ENCODE results near the gene HSF4. TPM values are rescaled to one million over a fixed set of nuclear protein-coding genes. Genes with fewer than 3 reads are reported as not detected.

Gene HSF4, protein sequence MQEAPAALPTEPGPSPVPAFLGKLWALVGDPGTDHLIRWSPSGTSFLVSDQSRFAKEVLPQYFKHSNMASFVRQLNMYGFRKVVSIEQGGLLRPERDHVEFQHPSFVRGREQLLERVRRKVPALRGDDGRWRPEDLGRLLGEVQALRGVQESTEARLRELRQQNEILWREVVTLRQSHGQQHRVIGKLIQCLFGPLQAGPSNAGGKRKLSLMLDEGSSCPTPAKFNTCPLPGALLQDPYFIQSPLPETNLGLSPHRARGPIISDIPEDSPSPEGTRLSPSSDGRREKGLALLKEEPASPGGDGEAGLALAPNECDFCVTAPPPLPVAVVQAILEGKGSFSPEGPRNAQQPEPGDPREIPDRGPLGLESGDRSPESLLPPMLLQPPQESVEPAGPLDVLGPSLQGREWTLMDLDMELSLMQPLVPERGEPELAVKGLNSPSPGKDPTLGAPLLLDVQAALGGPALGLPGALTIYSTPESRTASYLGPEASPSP
- total RNA-seq (10 to 100 TPM; 22.3 to 66.3 (median 39.1) TPM), total RNA-seq (0.76 to 10.8 (median 5.3) reads per million in 29 experiments)
- total RNA-seq (2013): 12.4 TPM

DNA sequence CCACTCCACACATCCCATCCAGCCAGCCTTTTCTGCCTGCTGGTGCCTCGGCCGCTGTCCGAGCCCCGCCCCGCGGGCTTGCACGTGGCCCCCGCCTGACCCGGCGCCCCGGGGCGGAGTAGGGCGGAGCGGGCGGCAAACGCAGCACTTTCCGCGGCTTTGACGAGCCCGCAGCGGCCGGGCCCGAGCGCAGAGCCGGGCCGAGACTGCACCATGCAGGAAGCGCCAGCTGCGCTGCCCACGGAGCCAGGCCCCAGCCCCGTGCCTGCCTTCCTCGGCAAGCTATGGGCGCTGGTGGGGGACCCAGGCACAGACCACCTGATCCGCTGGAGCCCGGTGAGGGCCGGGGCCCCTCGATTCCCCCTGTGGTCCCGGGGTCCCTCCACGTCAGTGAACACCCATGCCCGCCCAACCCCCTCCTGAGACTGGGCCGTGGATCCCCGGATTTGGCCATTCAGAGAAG is at the start of gene HSF4:
Gene HSF4 (plus strand): TSS at position 147 of the 463 bp plus-strand sequence. CDS start 67 bp downstream, at position 214.
- peak within 1 kb of the TSS; percentile 41 to 87 (median 58) for H3K4me3 Mint-ChIP-seq
- H3K4me1 Mint-ChIP-seq: peaks cover 18 to 46% (median 31%) of the 10 kb centered on the region in 3 donors
- H3K36me3 ChIP-seq (ENCODE audit: control insufficient read depth in 2 of 2, extremely low read depth in 1 of 2, insufficient read depth in 1 of 2, low read length in 1 of 2): no peaks in the 10 kb centered on the region
- no peaks in the 10 kb centered on the region for H3K36me3 Mint-ChIP-seq
- WGBS (ENCODE audit: insufficient coverage): 2% methylated on average over 33 of the region's 41 CpGs
- DNase-seq (no peak), ATAC-seq (replicated peaks in 1 of 4) (no peak)
- ChIA-PET CTCF (no interaction called here), POLR2A (no interaction called here)
- H3K4me1 ChIP-seq (ENCODE audit: control insufficient read depth in 1 of 2, extremely low read depth in 1 of 2, insufficient read depth in 2 of 2, low read length in 2 of 2): peaks cover 16 to 68% of the 10 kb centered on the region in 2 experiments
- H3K9me3 Mint-ChIP-seq: no peaks in the 10 kb centered on the region
- peak within 1 kb of the TSS; percentile 20 to 62 for H3K4me3 ChIP-seq (ENCODE audit: control insufficient read depth in 1 of 2, extremely low read depth in 1 of 2, low read length in 1 of 2)
- H3K27ac ChIP-seq (ENCODE audit: low read length): no peak within 1 kb of the TSS
- peaks cover 34 to 59% of the 10 kb centered on the region in 2 donors for H3K27me3 Mint-ChIP-seq
- peaks cover 8 to 89% of the 10 kb centered on the region in 2 experiments for H3K27me3 ChIP-seq (replicated peaks in 1 of 2; ENCODE audit: control insufficient read depth in 2 of 2, extremely low read depth in 1 of 2, insufficient read depth in 2 of 2, low read length in 1 of 2)
- H3K27ac Mint-ChIP-seq: no peak within 1 kb of the TSS
- no peaks in the 10 kb centered on the region for H3K9me3 ChIP-seq

GRCh38 chr16:67114793-67115192 is 49.8 kb upstream of the HSF4 start:
- Mint-ChIP-seq H3K9me3 (no peaks in the 10 kb centered on the region), H3K36me3 (peaks cover 7% of the 10 kb centered on the region), H3K27me3 (no peaks in the 10 kb centered on the region), H3K4me1 (peaks cover 43 to 50% (median 48%) of the 10 kb centered on the region in 3 donors), H3K27ac (no peak overlapping the region), H3K4me3 (no peak overlapping the region)
- Histone ChIP-seq H3K4me1 (ENCODE audit: control insufficient read depth in 1 of 2, extremely low read depth in 1 of 2, insufficient read depth in 2 of 2, low read length in 2 of 2) (peaks cover 6 to 16% of the 10 kb centered on the region in 2 experiments), H3K27me3 (replicated peaks in 1 of 2; ENCODE audit: control insufficient read depth in 2 of 2, extremely low read depth in 1 of 2, insufficient read depth in 2 of 2, low read length in 1 of 2) (no peaks in the 10 kb centered on the region), H3K36me3 (ENCODE audit: control insufficient read depth in 2 of 2, extremely low read depth in 1 of 2, insufficient read depth in 1 of 2, low read length in 1 of 2) (peaks cover 3 to 6% of the 10 kb centered on the region in 2 donors), H3K27ac (ENCODE audit: low read length) (no peak overlapping the region), H3K4me3 (ENCODE audit: control insufficient read depth in 1 of 2, extremely low read depth in 1 of 2, low read length in 1 of 2) (no peak overlapping the region), H3K9me3 (no peaks in the 10 kb centered on the region)
- POLR2A ChIA-PET: no interaction called here
- ATAC-seq (replicated peaks in 1 of 4) (no peak), DNase-seq (no peak)
- CTCF ChIA-PET: no interaction called here
- 81% methylated on average over 2 of the region's 2 CpGs for WGBS (ENCODE audit: insufficient coverage)

- H3K4me3 Mint-ChIP-seq: no peak overlapping the region
- no peak for ATAC-seq (replicated peaks in 1 of 4)
- peaks cover 40 to 44% (median 42%) of the 10 kb centered on the region in 3 donors for H3K4me1 Mint-ChIP-seq
- WGBS (ENCODE audit: insufficient coverage): 97% methylated on average over 4 of the region's 7 CpGs
- no peak overlapping the region for H3K27ac ChIP-seq (ENCODE audit: low read length)
- peaks cover 9 to 10% of the 10 kb centered on the region in 2 donors for H3K36me3 ChIP-seq (ENCODE audit: control insufficient read depth in 2 of 2, extremely low read depth in 1 of 2, insufficient read depth in 1 of 2, low read length in 1 of 2)
- peak overlapping the region in 1 of 2 donors; percentile 31 for H3K27ac Mint-ChIP-seq
- no peaks in the 10 kb centered on the region for H3K27me3 ChIP-seq (replicated peaks in 1 of 2; ENCODE audit: control insufficient read depth in 2 of 2, extremely low read depth in 1 of 2, insufficient read depth in 2 of 2, low read length in 1 of 2)
- no peak overlapping the region for H3K4me3 ChIP-seq (ENCODE audit: control insufficient read depth in 1 of 2, extremely low read depth in 1 of 2, low read length in 1 of 2)
- CTCF ChIA-PET: interaction anchor here in 1 of 2 donors (1.4 kb wide), 1 partner anchor 40 kb away, joined by 3 read pairs; no protein-coding TSS in a partner anchor
- H3K36me3 Mint-ChIP-seq: peaks cover 16% of the 10 kb centered on the region
- no peaks in the 10 kb centered on the region for H3K27me3 Mint-ChIP-seq
- peaks cover 1 to 9% of the 10 kb centered on the region in 2 experiments for H3K4me1 ChIP-seq (ENCODE audit: control insufficient read depth in 1 of 2, extremely low read depth in 1 of 2, insufficient read depth in 2 of 2, low read length in 2 of 2)
- DNase-seq: no peak
- POLR2A ChIA-PET: no interaction called here
- no peaks in the 10 kb centered on the region for H3K9me3 Mint-ChIP-seq
- H3K9me3 ChIP-seq: no peaks in the 10 kb centered on the region
These were observed 48.9 kb upstream of the HSF4 start for GRCh38 chr16:67115639-67116038.

DNA sequence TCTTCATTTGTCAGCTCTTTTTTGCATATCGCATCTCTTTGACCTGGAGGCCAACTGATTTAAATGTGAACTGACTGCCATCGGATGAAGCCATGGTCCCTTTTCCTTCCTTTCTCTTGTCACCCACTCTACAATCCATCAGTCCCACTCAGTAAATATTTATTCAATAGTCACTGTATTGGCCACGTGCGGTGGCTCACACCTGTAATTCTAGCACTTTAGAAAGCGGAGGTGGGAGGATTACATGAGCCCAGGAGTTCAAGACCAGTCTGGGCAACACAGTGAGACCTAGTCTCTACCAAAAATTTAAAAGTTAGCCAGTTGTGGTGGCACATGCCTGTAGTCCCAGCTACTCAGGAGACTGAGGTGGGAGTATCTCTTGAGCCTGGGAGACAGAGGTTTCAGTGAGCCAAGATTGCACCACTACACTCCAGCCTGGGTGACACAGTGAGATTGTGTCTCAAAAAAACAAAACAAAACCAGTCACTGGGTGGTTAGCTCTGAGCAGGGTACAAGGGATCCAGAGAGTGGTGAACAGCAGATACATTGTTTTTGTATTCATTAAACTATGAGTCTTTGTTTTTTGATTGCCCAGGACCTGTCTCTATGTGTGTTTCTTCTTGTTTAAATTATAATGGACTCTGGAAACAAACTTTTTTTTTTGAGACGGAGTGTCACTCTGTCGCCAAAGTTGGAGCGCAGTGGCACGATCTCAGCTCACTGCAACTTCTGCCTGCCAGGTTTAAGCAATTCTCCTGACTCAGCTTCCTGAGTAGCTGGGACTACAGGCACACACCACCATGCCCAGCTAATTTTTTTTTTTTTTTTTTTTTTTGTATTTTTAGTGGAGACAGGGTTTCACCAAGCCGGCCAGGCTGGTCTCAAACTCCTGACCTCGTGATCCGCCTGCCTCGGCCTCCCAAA is 47.9 kb upstream of the HSF4 start:
- WGBS (ENCODE audit: insufficient coverage): 96% methylated on average over 10 of the region's 13 CpGs
- ATAC-seq (replicated peaks in 1 of 4) (no peak), DNase-seq (no peak)
- Mint-ChIP-seq H3K4me1 (peaks cover 31 to 34% (median 33%) of the 10 kb centered on the region in 3 donors), H3K36me3 (peaks cover 19% of the 10 kb centered on the region), H3K27ac (no peak overlapping the region), H3K27me3 (no peaks in the 10 kb centered on the region), H3K4me3 (no peak overlapping the region), H3K9me3 (no peaks in the 10 kb centered on the region)
- peaks cover 10 to 15% of the 10 kb centered on the region in 2 donors for H3K36me3 ChIP-seq (ENCODE audit: control insufficient read depth in 2 of 2, extremely low read depth in 1 of 2, insufficient read depth in 1 of 2, low read length in 1 of 2)
- H3K4me3 ChIP-seq (ENCODE audit: control insufficient read depth in 1 of 2, extremely low read depth in 1 of 2, low read length in 1 of 2): no peak overlapping the region
- no peaks in the 10 kb centered on the region for H3K27me3 ChIP-seq (replicated peaks in 1 of 2; ENCODE audit: control insufficient read depth in 2 of 2, extremely low read depth in 1 of 2, insufficient read depth in 2 of 2, low read length in 1 of 2)
- ChIA-PET CTCF (interaction anchor here in 1 of 2 donors (0.6 to 1.4 kb wide), 3 partner anchors 39 to 229 kb away, joined by 3 to 4 read pairs (median 3); no protein-coding TSS in a partner anchor), POLR2A (interaction anchor here in 1 of 2 donors (0.7 kb wide), 1 partner anchor 506 kb away, joined by 6 read pairs; no protein-coding TSS in a partner anchor)
- no peak overlapping the region for H3K27ac ChIP-seq (ENCODE audit: low read length)
- H3K4me1 ChIP-seq (ENCODE audit: control insufficient read depth in 1 of 2, extremely low read depth in 1 of 2, insufficient read depth in 2 of 2, low read length in 2 of 2): no peaks in the 10 kb centered on the region
- H3K9me3 ChIP-seq: no peaks in the 10 kb centered on the region

DNA sequence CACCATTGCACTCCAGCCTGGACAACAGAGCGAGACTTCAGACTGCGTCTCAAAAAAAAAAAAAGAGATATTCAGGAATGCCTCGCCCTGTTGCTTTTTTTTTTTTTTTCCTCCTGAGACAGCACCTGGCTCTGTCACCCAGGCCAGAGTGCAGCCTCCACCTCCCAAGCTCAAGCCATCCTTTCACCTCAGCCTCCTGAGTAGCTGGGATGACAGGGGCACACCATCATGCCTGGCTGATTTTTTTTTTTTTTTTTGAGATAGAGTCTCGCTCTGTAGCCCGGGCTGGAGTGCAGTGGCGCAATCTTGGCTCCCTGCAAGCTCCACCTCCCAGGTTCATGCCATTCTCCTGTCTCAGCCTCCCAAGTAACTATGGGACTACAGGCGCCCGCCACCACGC is 46.8 kb upstream of the HSF4 start:
- CTCF ChIA-PET: interaction anchor here (0.5 to 0.7 kb wide), 4 partner anchors 12 to 738 kb away, joined by 3 to 4 read pairs (median 3); no protein-coding TSS in a partner anchor
- H3K36me3 Mint-ChIP-seq: peaks cover 22% of the 10 kb centered on the region
- H3K27ac Mint-ChIP-seq: no peak overlapping the region
- ATAC-seq (replicated peaks in 1 of 4) (no peak), DNase-seq (no peak)
- no peak overlapping the region for H3K27ac ChIP-seq (ENCODE audit: low read length)
- no peaks in the 10 kb centered on the region for H3K9me3 Mint-ChIP-seq
- no CpG with 5 or more reads among the region's 9 CpGs for WGBS (ENCODE audit: insufficient coverage)
- no peak overlapping the region for H3K4me3 Mint-ChIP-seq
- H3K4me1 ChIP-seq (ENCODE audit: control insufficient read depth in 1 of 2, extremely low read depth in 1 of 2, insufficient read depth in 2 of 2, low read length in 2 of 2): no peaks in the 10 kb centered on the region
- peaks cover 22 to 27% (median 24%) of the 10 kb centered on the region in 3 donors for H3K4me1 Mint-ChIP-seq
- no peak overlapping the region for H3K4me3 ChIP-seq (ENCODE audit: control insufficient read depth in 1 of 2, extremely low read depth in 1 of 2, low read length in 1 of 2)
- H3K27me3 ChIP-seq (replicated peaks in 1 of 2; ENCODE audit: control insufficient read depth in 2 of 2, extremely low read depth in 1 of 2, insufficient read depth in 2 of 2, low read length in 1 of 2): no peaks in the 10 kb centered on the region
- no peaks in the 10 kb centered on the region for H3K9me3 ChIP-seq
- H3K27me3 Mint-ChIP-seq: no peaks in the 10 kb centered on the region
- peaks cover 10 to 25% of the 10 kb centered on the region in 2 donors for H3K36me3 ChIP-seq (ENCODE audit: control insufficient read depth in 2 of 2, extremely low read depth in 1 of 2, insufficient read depth in 1 of 2, low read length in 1 of 2)
- POLR2A ChIA-PET: interaction anchor here in 1 of 2 donors (0.6 kb wide), 1 partner anchor 542 kb away, joined by 4 read pairs; no protein-coding TSS in a partner anchor

- Mint-ChIP-seq H3K4me1 (peaks cover 9 to 15% (median 15%) of the 10 kb centered on the region in 3 donors), H3K27me3 (no peaks in the 10 kb centered on the region), H3K9me3 (no peaks in the 10 kb centered on the region), H3K4me3 (no peak overlapping the region), H3K27ac (no peak overlapping the region), H3K36me3 (peaks cover 35% of the 10 kb centered on the region)
- no peak overlapping the region for H3K4me3 ChIP-seq (ENCODE audit: control insufficient read depth in 1 of 2, extremely low read depth in 1 of 2, low read length in 1 of 2)
- no peaks in the 10 kb centered on the region for H3K27me3 ChIP-seq (replicated peaks in 1 of 2; ENCODE audit: control insufficient read depth in 2 of 2, extremely low read depth in 1 of 2, insufficient read depth in 2 of 2, low read length in 1 of 2)
- H3K36me3 ChIP-seq (ENCODE audit: control insufficient read depth in 2 of 2, extremely low read depth in 1 of 2, insufficient read depth in 1 of 2, low read length in 1 of 2): peaks cover 10 to 36% of the 10 kb centered on the region in 2 donors
- ATAC-seq (replicated peaks in 1 of 4) (no peak), DNase-seq (no peak)
- no peaks in the 10 kb centered on the region for H3K9me3 ChIP-seq
- POLR2A ChIA-PET: no interaction called here
- CTCF ChIA-PET: no interaction called here
- H3K27ac ChIP-seq (ENCODE audit: low read length): no peak overlapping the region
- H3K4me1 ChIP-seq (ENCODE audit: control insufficient read depth in 1 of 2, extremely low read depth in 1 of 2, insufficient read depth in 2 of 2, low read length in 2 of 2): no peaks in the 10 kb centered on the region
- WGBS (ENCODE audit: insufficient coverage): 88% methylated on average over 3 of the region's 5 CpGs
These were observed 44.5 kb upstream of the HSF4 start for GRCh38 chr16:67120025-67120424.

All from T-cell (primary cell).